ENCODE data around the gene BCOR. TPM values are rescaled to one million over a fixed set of nuclear protein-coding genes. Genes with fewer than 3 reads are reported as not detected.

The BCOR gene
- total and polyA plus RNA-seq, 2 of the 13 experiments (the other 11 are each of a cell fraction or from before 2014, with no cell fraction given), result 14.3 to 15.2 TPM

DNA sequence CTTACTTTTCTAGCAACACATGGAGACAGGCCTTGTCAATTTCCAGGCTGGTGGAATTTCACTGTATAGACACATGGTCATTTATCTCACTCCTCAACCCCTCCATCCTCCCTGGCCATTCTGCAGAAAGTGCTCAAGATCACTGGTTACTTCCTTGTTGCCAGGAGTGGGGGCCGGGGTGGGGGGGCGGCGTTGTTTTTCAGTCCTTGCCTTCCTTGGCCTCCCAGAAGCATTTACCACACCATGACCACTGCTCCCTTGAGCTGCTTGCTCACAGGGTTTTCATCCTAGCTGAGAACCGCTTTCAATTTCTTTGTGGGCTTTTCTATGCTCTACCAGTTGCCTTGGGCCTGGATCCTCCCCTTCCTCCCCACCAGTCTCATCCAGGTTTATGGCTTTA, 14.1 kb upstream of the BCOR start (continued):
- no peak for TF ChIP-seq ZNF737 (CRISPR knock-in tag; IDR thresholded peaks at IDR 0.05; ENCODE audit: borderline replicate concordance)
- TF ChIP-seq TBX2 (CRISPR knock-in tag; IDR thresholded peaks at IDR 0.05; ENCODE audit: borderline replicate concordance), result no peak
- TF ChIP-seq PHB2 (IDR thresholded peaks at IDR 0.05; ENCODE audit: partially characterized antibody), result no peak
- TF ChIP-seq, protein P1, sequence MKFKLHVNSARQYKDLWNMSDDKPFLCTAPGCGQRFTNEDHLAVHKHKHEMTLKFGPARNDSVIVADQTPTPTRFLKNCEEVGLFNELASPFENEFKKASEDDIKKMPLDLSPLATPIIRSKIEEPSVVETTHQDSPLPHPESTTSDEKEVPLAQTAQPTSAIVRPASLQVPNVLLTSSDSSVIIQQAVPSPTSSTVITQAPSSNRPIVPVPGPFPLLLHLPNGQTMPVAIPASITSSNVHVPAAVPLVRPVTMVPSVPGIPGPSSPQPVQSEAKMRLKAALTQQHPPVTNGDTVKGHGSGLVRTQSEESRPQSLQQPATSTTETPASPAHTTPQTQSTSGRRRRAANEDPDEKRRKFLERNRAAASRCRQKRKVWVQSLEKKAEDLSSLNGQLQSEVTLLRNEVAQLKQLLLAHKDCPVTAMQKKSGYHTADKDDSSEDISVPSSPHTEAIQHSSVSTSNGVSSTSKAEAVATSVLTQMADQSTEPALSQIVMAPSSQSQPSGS (CRISPR knock-in tag; IDR thresholded peaks at IDR 0.05), result no peak
- no peak for TF ChIP-seq ZNF788 (CRISPR knock-in tag; IDR thresholded peaks at IDR 0.05; ENCODE audit: borderline replicate concordance)
- TF ChIP-seq ZBTB3 (CRISPR knock-in tag; IDR thresholded peaks at IDR 0.05; ENCODE audit: borderline replicate concordance, low read depth), result no peak

DNA sequence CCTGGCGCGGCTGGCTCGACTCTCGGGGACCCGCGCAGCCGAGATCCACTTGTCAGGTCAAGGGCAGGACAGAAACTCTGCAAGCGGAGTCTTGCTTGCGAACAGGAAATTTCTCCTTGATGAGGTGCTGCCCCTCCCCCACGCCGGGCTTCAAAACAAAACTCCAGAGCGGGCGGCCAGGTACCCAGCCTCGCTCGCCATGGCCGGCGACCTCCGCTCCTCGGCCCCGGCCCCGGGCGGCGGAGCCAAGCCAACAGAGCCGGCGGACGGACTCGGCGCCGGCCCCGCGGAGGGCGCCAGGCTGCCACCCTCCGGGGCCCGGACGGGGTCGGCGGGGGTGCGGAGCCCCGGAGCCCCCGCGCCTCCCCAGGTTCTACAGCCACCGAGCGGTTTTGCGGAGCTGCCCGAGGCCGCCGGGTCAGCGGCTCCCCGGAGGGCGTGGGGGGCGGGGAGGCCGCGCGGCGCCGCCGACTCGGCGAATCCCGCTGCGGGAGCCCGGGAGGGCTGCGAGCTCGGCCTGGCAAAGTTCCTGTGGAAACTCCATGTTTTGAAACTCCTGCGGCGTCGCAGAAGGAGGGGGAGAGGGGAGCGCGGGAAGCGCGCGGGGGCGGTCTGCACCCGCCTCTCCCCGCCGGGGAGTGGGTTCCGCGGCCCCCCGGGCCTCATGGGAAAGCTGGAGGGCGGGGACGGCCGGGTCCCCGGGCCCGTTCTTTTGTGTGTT, 11.7 kb upstream of the BCOR start:
- ATAC-seq (no peak; the same call in 2 of the 3 replicates), FAIRE-seq (no peak), DNase-seq (ENCODE audit: low spot score) (peak; percentile 49)
- POLR2A ChIA-PET, result interaction anchor here (0.8 to 3.7 kb wide), 11 partner anchors 10 to 173 kb away, joined by 3 to 54 read pairs (median 7); partner anchors contain the start of gene BCOR
- no peaks in the 10 kb centered on the region for H4K20me1 ChIP-seq (ENCODE audit: insufficient read depth, low read length)
- H3K4me1 ChIP-seq (ENCODE audit: insufficient read depth, low read length), result peaks cover 15% of the 10 kb centered on the region
- in situ Hi-C loops (cut with HindIII; ENCODE audit: extremely low pct_ligation_motif_present, low pct_unique_long_range_greater_than_20kb) (loop anchor here (5.0 kb wide), 1 partner anchor 43 kb away; no protein-coding TSS in a partner anchor), intact Hi-C loops (cut with micrococcal nuclease; ENCODE audit: unreplicated experiment) (loop anchor here (2.0 to 5.0 kb wide), 2 partner anchors 33 to 67 kb away; no protein-coding TSS in a partner anchor)
- H3K9ac ChIP-seq (ENCODE audit: insufficient read depth, low read depth, low read length), result peak overlapping the region; percentile 81
- H3K4me3 ChIP-seq (replicated peaks in 1 of 3; ENCODE audit: insufficient read depth in 1 of 3, low read depth in 2 of 3, low read length in 3 of 3), result peak overlapping the region; percentile 53 to 76 (median 60)
- BruUV-seq (replicated peaks), result no TSS peak
- H3K4me2 ChIP-seq (ENCODE audit: low read depth, low read length), result peak overlapping the region; percentile 78
- peaks cover 10% of the 10 kb centered on the region for H3K79me2 ChIP-seq (ENCODE audit: insufficient read depth, low read length)
- no CpG with 5 or more reads among the region's 84 CpGs for WGBS (ENCODE audit: low lambda C conversion rate)
- no peaks in the 10 kb centered on the region for H3K36me3 ChIP-seq (replicated peaks in 1 of 2; ENCODE audit: control insufficient read depth in 1 of 2, insufficient read depth in 2 of 2, low read length in 2 of 2)
- H3K9me3 ChIP-seq (ENCODE audit: low read length), result no peaks in the 10 kb centered on the region
- CTCF ChIA-PET (ENCODE audit: low intra/inter-chr PET ratio, low total read pairs), result no interaction called here
- no peak overlapping the region for H2AFZ ChIP-seq (ENCODE audit: low read length)
- no peaks in the 10 kb centered on the region for H3K27me3 ChIP-seq (ENCODE audit: control insufficient read depth in 1 of 2, insufficient read depth in 2 of 2, low read length in 2 of 2)
- H3K27ac ChIP-seq (ENCODE audit: extremely low read length, insufficient read depth, low read length), result peak overlapping the region; percentile 97
- TF ChIP-seq, protein P2, sequence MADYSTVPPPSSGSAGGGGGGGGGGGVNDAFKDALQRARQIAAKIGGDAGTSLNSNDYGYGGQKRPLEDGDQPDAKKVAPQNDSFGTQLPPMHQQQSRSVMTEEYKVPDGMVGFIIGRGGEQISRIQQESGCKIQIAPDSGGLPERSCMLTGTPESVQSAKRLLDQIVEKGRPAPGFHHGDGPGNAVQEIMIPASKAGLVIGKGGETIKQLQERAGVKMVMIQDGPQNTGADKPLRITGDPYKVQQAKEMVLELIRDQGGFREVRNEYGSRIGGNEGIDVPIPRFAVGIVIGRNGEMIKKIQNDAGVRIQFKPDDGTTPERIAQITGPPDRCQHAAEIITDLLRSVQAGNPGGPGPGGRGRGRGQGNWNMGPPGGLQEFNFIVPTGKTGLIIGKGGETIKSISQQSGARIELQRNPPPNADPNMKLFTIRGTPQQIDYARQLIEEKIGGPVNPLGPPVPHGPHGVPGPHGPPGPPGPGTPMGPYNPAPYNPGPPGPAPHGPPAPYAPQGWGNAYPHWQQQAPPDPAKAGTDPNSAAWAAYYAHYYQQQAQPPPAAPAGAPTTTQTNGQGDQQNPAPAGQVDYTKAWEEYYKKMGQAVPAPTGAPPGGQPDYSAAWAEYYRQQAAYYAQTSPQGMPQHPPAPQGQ (CRISPR knock-in tag; IDR thresholded peaks at IDR 0.05; ENCODE audit: borderline replicate concordance), result no peak
- TF ChIP-seq, protein P3, sequence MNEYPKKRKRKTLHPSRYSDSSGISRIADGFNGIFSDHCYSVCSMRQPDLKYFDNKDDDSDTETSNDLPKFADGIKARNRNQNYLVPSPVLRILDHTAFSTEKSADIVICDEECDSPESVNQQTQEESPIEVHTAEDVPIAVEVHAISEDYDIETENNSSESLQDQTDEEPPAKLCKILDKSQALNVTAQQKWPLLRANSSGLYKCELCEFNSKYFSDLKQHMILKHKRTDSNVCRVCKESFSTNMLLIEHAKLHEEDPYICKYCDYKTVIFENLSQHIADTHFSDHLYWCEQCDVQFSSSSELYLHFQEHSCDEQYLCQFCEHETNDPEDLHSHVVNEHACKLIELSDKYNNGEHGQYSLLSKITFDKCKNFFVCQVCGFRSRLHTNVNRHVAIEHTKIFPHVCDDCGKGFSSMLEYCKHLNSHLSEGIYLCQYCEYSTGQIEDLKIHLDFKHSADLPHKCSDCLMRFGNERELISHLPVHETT (CRISPR knock-in tag; conservative IDR thresholded peaks at IDR 0.05), result 0 out of 2 replicates have a peak, but pooled peaks have one; percentile 9
- TF ChIP-seq REXO4 (CRISPR knock-in tag; IDR thresholded peaks at IDR 0.05; ENCODE audit: borderline replicate concordance) (no peak), RBFOX2 (IDR thresholded peaks at IDR 0.05; ENCODE audit: low read depth, low read length) (peak; percentile 47), AGO2 (optimal IDR thresholded peaks at IDR 0.05; ENCODE audit: low read depth, low read length) (peak; percentile 12), KDM2A (CRISPR knock-in tag; IDR thresholded peaks at IDR 0.05; ENCODE audit: borderline replicate concordance, low read depth) (peak; percentile 61; the same call in 1 of the 2 replicates)
